Neural progenitor cell (in vitro differentiated cells): ENCODE measurements around the gene VPS16. TPM values are rescaled to one million over a fixed set of nuclear protein-coding genes. Genes with fewer than 3 reads are reported as not detected.
"Not testable (repeated sequence)": the region's sequence is repeated elsewhere in the genome, so short reads cannot be mapped to it uniquely, and the experiment has no call there.

Source experiments
- DNase-seq: peaks from one replicate; pipeline ENCODE4 v3.0.0-alpha.2; 2016; ENCODE audit warnings: low spot score
- H2AFZ ChIP-seq: fragments of 200-600 bp; sonication (generic); replicated peaks from 2 replicates; pipeline ENCODE4 v1.6.1; 2016; ENCODE audit warnings: antibody characterized with exemption
- H3F3A ChIP-seq: fragments of 200-600 bp; sonication (generic); 2 replicates; pipeline ENCODE4 v1.6.1; 2016; ENCODE audit warnings: antibody characterized with exemption, low read depth
- H3K27ac ChIP-seq: fragments of 200-600 bp; sonication (generic); 2 replicates; pipeline ENCODE4 v1.5.1; 2016; ENCODE audit warnings: mild to moderate bottlenecking
- H3K27me3 ChIP-seq: fragments of 200-600 bp; sonication (generic); 2 replicates; pipeline ENCODE4 v1.6.1; 2016; ENCODE audit warnings: mild to moderate bottlenecking, moderate library complexity
- H3K36me3 ChIP-seq: fragments of 200-600 bp; sonication (generic); 2 replicates; pipeline ENCODE4 v1.5.1; 2016
- H3K4me1 ChIP-seq: fragments of 200-600 bp; sonication (generic); 2 replicates; pipeline ENCODE4 v1.6.1; 2016; ENCODE audit warnings: mixed run types
- H3K4me2 ChIP-seq: fragments of 200-600 bp; sonication (generic); 2 replicates; pipeline ENCODE4 v1.6.1; 2016
- H3K4me3 ChIP-seq: fragments of 200-600 bp; sonication (generic); 2 replicates; pipeline ENCODE4 v1.5.1; 2016
- H3K79me2 ChIP-seq: fragments of 200-600 bp; sonication (generic); 2 replicates; pipeline ENCODE4 v1.6.1; 2016; ENCODE audit warnings: low read depth
- H3K9ac ChIP-seq: fragments of 200-600 bp; sonication (generic); 2 replicates; pipeline ENCODE4 v1.6.1; 2016
- H3K9me3 ChIP-seq: fragments of 200-600 bp; sonication (generic); 2 replicates; pipeline ENCODE4 v1.5.1; 2016; ENCODE audit warnings: low read depth
- H4K20me1 ChIP-seq: fragments of 200-600 bp; sonication (generic); 2 replicates; pipeline ENCODE4 v1.6.1; 2016; ENCODE audit warnings: low read depth
- H3K27ac Mint-ChIP-seq: 3 replicates; pipeline ENCODE4 v1.8.0; 2021; ENCODE audit warnings: mixed read lengths
- H3K27me3 Mint-ChIP-seq: 2 replicates; pipeline ENCODE4 v1.8.0; 2022; ENCODE audit warnings: low read depth, mild to moderate bottlenecking, inconsistent platforms, moderate library complexity, mixed read lengths; ENCODE audit not compliant: insufficient read depth
- H3K36me3 Mint-ChIP-seq: 3 replicates; pipeline ENCODE4 v1.8.0; 2021; ENCODE audit warnings: mixed read lengths
- H3K4me1 Mint-ChIP-seq: 3 replicates; pipeline ENCODE4 v1.8.0; 2021; ENCODE audit warnings: mixed read lengths
- H3K4me3 Mint-ChIP-seq: 3 replicates; pipeline ENCODE4 v1.8.0; 2021; ENCODE audit warnings: mild to moderate bottlenecking, moderate library complexity, mixed read lengths
- H3K9me3 Mint-ChIP-seq: 3 replicates; pipeline ENCODE4 v1.8.0; 2020; ENCODE audit warnings: mixed read lengths
- EZH2 ChIP-seq: fragments of 200-600 bp; sonication (generic); IDR thresholded peaks from 2 replicates; pipeline ENCODE4 v1.6.1; 2017; ENCODE audit warnings: antibody characterized with exemption, mild to moderate bottlenecking, moderate library complexity
- EZH2phosphoT487 ChIP-seq: fragments of 200-600 bp; sonication (generic); IDR thresholded peaks from 2 replicates; pipeline ENCODE4 v1.6.1; 2017; ENCODE audit warnings: antibody characterized with exemption
- total RNA-seq: library from RNA; depleted of rRNA; stranded (reverse); fragments of >200 nt; gene quantifications from 2 replicates; pipeline ENCODE4 v1.2.3, GENCODE V29; 2015; ENCODE audit warnings: low replicate concordance
- TF ChIP-seq, protein P1 (sequence below): fragments of 200-600 bp; sonication (generic); IDR thresholded peaks from 2 replicates; pipeline ENCODE4 v1.5.1; 2017; ENCODE audit warnings: antibody characterized with exemption, mild to moderate bottlenecking

The VPS16 gene
- total RNA-seq, 1 donor from 2014 or later: 27.6 TPM

DNA sequence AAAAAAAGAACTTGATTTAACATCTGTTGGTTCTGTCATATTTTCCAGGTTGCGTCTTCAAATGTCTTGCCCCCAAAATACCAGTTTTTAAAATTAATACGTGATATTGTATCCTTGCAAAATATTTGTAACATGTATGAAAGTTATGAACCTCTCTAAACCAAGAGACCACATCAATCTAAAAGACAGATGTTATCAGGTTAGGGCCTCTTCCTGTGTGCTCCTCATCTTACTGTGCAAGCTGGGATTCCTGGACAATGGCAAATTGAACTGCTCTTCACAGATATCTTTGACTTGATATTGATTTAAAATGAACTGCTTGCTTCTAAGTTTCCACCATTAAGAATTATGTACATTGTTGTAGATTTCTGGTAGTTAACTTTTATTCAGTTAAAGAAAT is 14.8 kb upstream of the VPS16 start:
- no peak overlapping the region for H3K27ac ChIP-seq
- Mint-ChIP-seq H3K4me1 (peaks cover 8% of the 10 kb centered on the region), H3K4me3 (no peak overlapping the region), H3K9me3 (peaks cover 4% of the 10 kb centered on the region), H3K27me3 (no peaks in the 10 kb centered on the region), H3K36me3 (no peaks in the 10 kb centered on the region), H3K27ac (no peak overlapping the region)
- H3K4me3 ChIP-seq: no peak overlapping the region
- H3K9ac ChIP-seq: no peak overlapping the region
- H3K27me3 ChIP-seq: peaks cover 61% of the 10 kb centered on the region
- no peak for TF ChIP-seq EZH2phosphoT487
- TF ChIP-seq, protein P1, sequence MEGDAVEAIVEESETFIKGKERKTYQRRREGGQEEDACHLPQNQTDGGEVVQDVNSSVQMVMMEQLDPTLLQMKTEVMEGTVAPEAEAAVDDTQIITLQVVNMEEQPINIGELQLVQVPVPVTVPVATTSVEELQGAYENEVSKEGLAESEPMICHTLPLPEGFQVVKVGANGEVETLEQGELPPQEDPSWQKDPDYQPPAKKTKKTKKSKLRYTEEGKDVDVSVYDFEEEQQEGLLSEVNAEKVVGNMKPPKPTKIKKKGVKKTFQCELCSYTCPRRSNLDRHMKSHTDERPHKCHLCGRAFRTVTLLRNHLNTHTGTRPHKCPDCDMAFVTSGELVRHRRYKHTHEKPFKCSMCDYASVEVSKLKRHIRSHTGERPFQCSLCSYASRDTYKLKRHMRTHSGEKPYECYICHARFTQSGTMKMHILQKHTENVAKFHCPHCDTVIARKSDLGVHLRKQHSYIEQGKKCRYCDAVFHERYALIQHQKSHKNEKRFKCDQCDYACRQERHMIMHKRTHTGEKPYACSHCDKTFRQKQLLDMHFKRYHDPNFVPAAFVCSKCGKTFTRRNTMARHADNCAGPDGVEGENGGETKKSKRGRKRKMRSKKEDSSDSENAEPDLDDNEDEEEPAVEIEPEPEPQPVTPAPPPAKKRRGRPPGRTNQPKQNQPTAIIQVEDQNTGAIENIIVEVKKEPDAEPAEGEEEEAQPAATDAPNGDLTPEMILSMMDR: no peak
- no peak for TF ChIP-seq EZH2
- no peaks in the 10 kb centered on the region for H3K9me3 ChIP-seq
- H3K36me3 ChIP-seq: no peaks in the 10 kb centered on the region
- no peak for DNase-seq
- H2AFZ ChIP-seq: no peak overlapping the region
- peaks cover 8% of the 10 kb centered on the region for H3F3A ChIP-seq
- peaks cover 10% of the 10 kb centered on the region for H3K4me1 ChIP-seq
- H3K4me2 ChIP-seq: no peak overlapping the region
- no peaks in the 10 kb centered on the region for H4K20me1 ChIP-seq
- no peaks in the 10 kb centered on the region for H3K79me2 ChIP-seq

DNA sequence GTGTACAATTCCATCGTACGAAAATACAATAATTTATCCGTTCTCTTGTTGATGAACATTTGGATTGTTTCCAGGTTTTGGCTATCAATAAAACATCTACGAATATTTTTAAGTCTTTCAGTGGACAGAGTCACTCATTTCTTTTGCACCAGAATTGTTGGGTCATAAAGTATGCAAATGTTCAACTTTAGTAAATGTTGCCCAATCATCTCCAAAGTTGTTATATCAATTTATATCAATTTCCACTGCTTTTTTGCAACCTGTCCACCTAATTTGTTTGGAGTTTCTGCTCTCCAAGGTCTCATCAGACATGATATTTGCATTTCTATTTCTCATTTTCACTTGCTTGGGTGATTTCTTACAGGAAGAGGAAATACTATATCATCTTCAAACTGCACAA is 13.9 kb upstream of the VPS16 start:
- H3K27me3 Mint-ChIP-seq: no peaks in the 10 kb centered on the region
- Histone ChIP-seq H3F3A (peaks cover 5% of the 10 kb centered on the region), H4K20me1 (no peaks in the 10 kb centered on the region), H3K9me3 (no peaks in the 10 kb centered on the region), H3K4me1 (peaks cover 9% of the 10 kb centered on the region), H3K4me3 (no peak overlapping the region), H3K9ac (no peak overlapping the region), H3K27me3 (peaks cover 52% of the 10 kb centered on the region), H3K79me2 (no peaks in the 10 kb centered on the region), H3K4me2 (no peak overlapping the region), H2AFZ (no peak overlapping the region), H3K27ac (no peak overlapping the region), H3K36me3 (no peaks in the 10 kb centered on the region)
- H3K4me1 Mint-ChIP-seq: peaks cover 6% of the 10 kb centered on the region
- no peak overlapping the region for H3K27ac Mint-ChIP-seq
- DNase-seq: no peak
- TF ChIP-seq, protein P1: no peak
- TF ChIP-seq EZH2phosphoT487: no peak
- TF ChIP-seq EZH2: no peak
- H3K4me3 Mint-ChIP-seq: no peak overlapping the region
- no peaks in the 10 kb centered on the region for H3K36me3 Mint-ChIP-seq
- H3K9me3 Mint-ChIP-seq: peaks cover 1% of the 10 kb centered on the region

- H3K4me1 ChIP-seq: peaks cover 3% of the 10 kb centered on the region
- peaks cover 45% of the 10 kb centered on the region for H3K27me3 ChIP-seq
- no peaks in the 10 kb centered on the region for H3K36me3 ChIP-seq
- TF ChIP-seq, protein P1: no peak
- no peak for TF ChIP-seq EZH2
- no peak for TF ChIP-seq EZH2phosphoT487
- no peak overlapping the region for H3K4me3 Mint-ChIP-seq
- H3K9ac ChIP-seq: no peak overlapping the region
- H4K20me1 ChIP-seq: no peaks in the 10 kb centered on the region
- no peak for DNase-seq
- H3K79me2 ChIP-seq: no peaks in the 10 kb centered on the region
- H3K9me3 ChIP-seq: no peaks in the 10 kb centered on the region
- no peaks in the 10 kb centered on the region for H3K9me3 Mint-ChIP-seq
- no peaks in the 10 kb centered on the region for H3F3A ChIP-seq
- no peak overlapping the region for H3K27ac Mint-ChIP-seq
- no peak overlapping the region for H3K4me3 ChIP-seq
- no peak overlapping the region for H3K27ac ChIP-seq
- peaks cover 4% of the 10 kb centered on the region for H3K4me1 Mint-ChIP-seq
- no peak overlapping the region for H3K4me2 ChIP-seq
- peaks cover 6% of the 10 kb centered on the region for H3K36me3 Mint-ChIP-seq
- H3K27me3 Mint-ChIP-seq: no peaks in the 10 kb centered on the region
- no peak overlapping the region for H2AFZ ChIP-seq
Measured at GRCh38 chr20:2829376-2829775, 11.2 kb upstream of the VPS16 start.

DNA sequence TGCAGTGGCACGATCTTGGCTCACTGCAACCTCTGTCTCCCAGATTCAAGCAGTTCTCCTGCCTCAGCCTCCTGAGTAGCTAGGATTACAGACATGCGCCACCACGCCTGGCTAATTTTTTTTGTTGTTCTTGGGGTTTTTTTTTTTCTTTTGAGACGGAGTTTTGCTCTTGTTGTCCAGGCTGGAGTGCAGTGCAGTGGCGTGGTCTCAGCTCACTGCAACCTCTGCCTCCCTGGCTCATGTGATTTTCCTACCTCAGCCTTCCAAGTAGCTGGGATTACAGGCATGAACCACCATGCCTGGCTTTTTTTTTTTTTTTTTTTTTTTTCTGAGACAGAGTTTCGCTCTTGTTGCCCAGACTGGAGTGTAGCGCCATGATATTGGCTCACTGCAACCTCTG is 9.3 kb upstream of the VPS16 start:
- DNase-seq, H3K79me2 ChIP-seq, H3K36me3 ChIP-seq, H3K9me3 Mint-ChIP-seq, H3K27me3 Mint-ChIP-seq, H3K9ac ChIP-seq, H3K4me1 Mint-ChIP-seq, H3K4me3 ChIP-seq, H3K4me3 Mint-ChIP-seq, H3K4me1 ChIP-seq, H3K9me3 ChIP-seq, H3F3A ChIP-seq, H3K4me2 ChIP-seq, H4K20me1 ChIP-seq, H3K27ac ChIP-seq, H3K27ac Mint-ChIP-seq, H2AFZ ChIP-seq: not testable (repeated sequence)
- peaks cover 13% of the 10 kb centered on the region for H3K36me3 Mint-ChIP-seq
- peaks cover 38% of the 10 kb centered on the region for H3K27me3 ChIP-seq
